ENCODE measurements around the gene OPCML.

Gene OPCML

DNA sequence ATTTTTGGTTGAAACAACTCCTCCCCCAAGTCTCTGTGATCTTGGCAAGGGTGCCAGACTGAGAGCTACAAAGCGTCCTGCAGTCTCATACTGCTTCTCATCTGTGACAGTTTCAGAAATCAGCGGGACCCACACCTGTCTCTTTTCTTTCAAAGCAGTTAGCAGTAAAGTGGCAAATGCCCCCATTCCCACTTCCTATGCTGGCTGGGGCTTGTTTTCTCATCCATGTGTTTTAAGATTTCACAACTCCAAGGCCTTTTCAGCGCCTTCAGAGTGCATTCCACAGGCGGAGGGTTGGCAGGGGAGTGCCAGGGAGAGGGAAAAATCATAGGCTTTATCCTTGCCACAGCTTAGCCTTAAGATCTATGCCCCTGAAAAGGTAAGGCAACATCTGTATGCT lies 493.5 kb downstream of the OPCML start:
- DNase-seq (ENCODE audit: low read depth in 2 of 2): no peak

DNA sequence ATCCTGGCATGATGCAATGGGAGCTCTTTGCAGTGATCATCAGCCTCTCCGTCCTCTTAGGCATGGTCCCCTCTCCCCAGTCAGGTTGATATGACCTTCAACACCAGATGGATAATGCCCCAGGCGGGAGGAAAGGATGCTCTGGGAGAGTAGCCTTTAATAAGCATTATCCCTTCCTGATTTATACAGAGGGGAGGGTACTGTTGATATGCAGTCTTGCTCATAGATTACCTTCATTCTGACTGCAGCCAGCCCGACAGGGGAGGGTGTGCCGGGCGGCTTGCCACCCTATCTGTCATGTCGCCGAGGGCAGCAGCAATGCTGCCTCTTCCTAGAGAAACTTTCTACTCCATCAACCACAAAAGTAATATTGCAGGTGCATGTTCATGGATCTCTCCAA lies 497.4 kb downstream of the OPCML start:
- no peak for DNase-seq (ENCODE audit: low read depth in 2 of 2)

DNA sequence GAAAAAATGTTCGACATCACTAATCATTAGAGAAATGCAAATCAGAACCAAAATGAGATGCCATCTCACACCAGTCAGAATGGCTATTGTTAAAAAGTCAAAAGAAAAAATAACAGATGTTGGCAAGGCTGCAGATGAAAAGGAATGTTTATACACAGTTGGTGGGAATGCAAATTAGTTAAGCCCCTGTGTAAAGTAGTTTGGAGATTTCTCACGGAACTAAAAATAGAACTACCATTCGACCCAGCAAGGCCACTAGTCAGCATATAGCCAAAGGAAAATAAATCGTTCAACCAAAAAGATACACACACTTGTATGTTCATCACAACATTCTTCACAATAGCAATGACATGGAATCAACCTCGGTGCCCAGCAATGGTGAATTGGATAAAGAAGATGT lies 503.2 kb downstream of the OPCML start:
- DNase-seq (ENCODE audit: low read depth in 2 of 2): no peak

DNA sequence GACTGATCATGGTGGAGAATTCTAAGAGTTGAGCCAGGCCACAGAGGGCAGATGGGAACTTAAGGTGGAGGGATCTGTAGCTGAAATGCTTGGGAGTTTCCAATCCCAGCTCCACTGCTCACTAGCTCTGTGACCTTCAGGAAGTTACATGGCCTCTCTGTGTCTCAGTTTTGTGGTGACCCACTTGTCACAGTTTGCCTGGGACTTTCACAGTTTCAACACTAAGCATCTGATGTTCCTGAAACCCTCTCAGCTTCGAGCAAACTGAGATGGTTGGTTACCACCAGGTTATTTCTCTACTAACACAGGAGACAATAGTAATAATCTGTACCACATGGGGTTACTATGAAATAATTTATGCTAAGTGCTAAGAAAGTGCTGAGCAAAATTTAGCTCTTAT lies 505.3 kb downstream of the OPCML start:
- DNase-seq (ENCODE audit: low read depth in 2 of 2): no peak

DNA sequence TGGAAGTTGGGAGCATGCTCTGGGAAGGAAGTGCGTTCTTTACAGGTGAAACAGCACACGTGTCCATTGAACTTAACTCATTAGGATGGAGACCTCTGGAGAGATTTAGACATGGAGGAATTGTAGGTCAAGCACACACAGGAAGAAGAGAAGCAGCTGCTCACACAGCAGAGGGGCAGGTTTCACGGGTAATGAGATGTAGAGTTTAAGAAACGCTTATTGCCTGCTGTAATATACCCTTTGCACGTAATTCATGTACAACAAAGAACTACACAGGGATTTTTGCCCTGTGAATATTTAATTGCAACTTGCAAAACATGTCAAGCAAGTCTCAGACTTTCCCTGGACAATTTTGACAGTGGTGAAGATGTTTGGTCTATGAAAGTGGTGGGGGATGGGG lies 508.0 kb downstream of the OPCML start:
- no peak for DNase-seq (ENCODE audit: low read depth in 2 of 2)

DNA sequence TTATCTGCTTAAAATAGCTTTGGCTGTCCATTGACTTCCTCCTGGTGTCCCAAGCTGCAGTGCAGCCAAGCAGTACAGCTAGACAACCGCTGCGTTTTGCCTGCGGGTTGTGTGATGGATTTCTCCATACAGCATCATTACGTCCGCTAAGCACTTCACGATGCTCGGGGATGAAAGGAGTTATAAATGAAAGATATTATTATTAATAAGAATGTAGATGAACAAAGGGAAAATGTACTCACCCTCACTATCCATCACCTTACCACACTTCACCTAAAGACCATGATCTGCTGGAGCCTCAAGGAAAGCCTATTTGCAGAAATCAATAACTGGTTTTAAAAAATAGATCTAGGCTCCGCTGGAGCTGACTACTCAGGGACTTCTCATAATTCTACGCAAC lies 509.1 kb downstream of the OPCML start:
- DNase-seq (ENCODE audit: low read depth in 2 of 2): no peak

DNA sequence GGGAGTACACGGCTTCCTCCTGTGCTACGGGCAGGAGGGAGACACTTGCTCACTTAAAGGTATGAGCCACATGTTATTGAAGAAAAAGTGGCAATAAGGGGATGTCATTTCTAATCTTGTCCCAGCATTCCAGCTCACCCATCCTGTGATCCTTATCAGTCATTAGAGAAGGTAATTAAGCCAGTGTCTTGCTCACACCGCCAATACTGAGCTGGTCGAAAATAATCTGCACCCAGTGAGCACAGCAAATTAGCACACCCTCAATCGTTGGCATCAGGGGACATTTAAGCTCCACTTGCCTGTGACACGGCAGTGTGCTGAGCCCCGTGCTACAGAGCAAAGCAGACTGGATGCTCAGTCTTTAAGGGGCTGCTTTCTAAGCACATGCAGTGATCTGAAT lies 510.7 kb downstream of the OPCML start:
- DNase-seq (ENCODE audit: low read depth in 2 of 2): no peak

DNA sequence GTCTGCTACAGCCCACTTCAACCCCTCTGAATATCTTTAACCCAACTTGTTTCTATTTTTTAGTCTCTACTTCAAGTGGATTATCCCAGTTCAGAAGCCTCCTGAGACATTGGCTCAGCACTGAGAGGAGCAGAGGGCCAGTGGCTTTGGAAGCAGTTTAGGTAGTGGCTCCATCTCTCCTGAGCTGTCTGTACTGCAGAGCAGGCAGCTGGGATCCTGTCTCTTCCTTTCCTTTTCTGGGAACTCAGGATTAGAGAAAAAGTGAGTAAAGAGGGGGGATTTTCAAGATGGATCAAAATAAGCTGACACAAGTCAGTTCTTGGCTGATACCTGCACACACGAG lies 512.0 kb downstream of the OPCML start:
- DNase-seq (ENCODE audit: low read depth in 2 of 2): no peak

DNA sequence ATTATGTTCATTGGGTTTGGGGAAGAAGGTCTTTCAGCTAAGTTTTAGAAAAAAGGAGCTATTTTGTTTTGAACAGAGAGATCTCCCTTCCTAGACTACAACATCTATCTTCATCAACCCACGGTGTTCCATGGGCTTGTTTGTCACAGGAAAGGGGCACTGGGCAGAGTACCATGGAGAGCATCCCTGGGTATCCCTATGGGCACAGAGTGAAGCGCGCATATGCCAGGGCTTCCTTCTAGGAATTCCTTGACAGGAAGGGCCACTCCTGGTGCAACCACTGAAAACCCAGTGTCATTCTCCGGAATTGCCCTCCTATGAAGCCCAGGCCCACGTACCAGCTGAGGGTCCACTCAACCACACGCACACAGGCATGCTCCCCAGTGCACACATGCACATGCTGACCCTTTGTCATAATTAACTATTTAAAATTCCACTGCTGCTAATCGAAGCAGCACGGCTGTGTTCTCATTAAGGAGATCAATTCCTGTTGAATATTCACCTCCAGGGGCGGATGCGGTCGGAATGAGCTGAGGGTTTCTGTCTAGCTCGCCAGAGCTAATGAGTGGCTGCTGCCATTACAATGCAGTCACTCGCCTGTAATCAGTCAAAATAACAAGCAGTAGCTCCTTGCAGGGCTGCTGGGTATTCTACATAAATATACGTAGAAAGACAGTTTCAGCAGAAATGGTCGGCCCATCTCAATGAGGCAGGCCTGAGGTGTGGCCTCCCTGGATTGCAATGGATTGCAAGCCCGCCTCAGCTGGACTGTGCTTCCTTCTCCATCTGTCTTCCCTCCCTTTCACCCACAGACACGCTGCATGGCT lies 512.5 kb downstream of the OPCML start:
- DNase-seq (ENCODE audit: low read depth in 2 of 2): no peak

DNA sequence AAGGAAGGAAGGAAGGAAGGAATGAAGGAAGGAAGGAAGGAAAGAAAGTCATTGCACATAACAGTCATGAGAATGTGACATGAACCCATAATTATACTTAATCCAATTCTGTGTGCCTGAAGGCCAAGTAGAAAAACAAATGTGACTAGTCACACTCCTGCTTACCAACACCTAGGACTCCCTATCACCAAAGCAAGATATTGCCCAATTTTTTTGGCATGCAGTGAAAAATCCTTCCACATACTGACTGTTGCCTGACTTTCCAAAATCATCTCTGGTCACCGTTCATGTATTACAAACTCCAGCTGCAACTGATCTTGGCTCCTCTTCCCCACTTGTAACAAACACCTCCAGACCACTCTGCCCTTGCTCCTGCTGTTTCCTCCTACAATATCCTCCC lies 516.8 kb downstream of the OPCML start:
- DNase-seq (ENCODE audit: low read depth in 2 of 2): no peak

DNA sequence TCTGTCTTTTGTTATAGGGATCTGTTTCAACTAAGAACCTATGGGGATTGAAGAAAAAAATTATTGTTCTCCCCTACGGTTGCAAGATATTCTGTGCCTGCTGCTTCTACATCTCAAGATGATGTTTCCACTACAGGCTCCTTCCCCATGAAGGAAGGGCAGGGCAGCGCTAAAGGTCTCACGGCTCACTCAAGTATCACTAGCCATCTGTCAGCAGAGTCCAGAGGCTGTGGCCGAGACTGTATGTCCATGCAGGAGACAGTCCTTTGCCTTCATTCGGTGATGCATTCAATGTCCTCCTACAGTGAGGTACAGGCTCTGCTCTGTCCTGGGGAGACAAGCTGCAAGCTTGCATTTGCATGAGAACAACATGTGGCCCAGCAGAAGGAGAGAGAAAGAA lies 518.0 kb downstream of the OPCML start:
- no peak for DNase-seq (ENCODE audit: low read depth in 2 of 2)

DNA sequence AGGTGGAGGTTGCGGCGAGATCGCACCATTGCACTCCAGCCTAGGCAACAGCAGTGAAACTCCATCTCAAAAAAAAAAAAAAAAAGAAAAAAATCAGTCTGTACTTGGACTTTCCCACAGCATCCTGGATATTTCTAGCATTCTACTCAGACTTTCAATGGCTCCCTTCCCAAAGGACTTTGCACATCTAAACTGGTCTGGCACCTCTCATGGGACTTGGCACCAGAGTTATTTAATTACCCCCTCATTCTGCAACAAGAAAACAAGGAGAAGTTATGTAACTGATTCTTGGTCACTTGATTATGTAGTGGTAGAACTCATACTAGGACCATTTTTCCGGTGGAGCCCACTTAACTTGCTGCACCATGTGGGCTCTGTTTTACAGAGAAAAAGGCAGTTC lies 519.5 kb downstream of the OPCML start:
- no peak for DNase-seq (ENCODE audit: low read depth in 2 of 2)

DNA sequence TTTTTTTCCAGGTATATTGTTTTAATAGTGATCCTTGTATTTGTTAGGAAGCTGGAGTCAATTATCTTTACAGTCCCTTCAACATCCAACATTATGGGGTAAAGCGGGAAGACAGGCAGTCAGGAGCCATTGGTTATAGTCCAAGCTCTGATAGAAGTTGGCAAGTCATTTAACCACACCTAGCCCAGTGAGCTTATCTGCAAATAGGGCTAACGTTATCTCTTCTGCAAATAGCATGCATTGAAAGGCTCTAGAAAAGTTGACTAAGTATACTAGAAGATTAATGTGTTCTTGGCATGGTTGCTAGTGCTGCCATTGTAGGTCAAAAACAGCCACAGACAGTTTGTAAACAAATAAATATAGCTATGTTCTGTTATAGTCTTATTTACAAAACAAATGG lies 520.7 kb downstream of the OPCML start:
- DNase-seq (ENCODE audit: low read depth in 2 of 2): no peak

DNA sequence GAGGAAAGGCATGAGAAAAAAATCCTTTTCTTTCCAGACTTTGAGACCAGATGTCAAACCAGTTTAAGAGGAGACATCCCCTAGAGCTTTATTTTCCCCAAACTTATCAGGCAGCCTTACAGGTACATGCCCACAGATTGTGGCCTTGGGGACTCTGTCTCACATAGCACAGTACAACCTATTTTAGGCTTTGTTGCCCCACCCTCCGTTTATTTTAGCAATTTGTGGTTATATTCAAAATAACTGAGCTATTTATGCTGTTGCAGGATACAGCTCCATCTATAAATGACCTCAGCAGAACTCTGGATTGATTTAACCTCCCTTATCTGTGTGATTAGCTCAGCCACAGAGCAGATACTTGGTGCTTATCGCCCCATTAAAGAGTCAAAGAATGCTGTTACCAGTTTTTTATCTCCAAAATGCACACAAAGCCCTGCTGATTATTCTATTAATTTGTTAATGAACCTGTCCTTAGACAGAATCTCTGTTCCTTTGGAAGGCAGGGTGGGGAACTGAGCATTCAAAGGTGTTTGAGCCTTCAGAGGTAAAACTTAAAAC lies 525.2 kb downstream of the OPCML start:
- no peak for DNase-seq (ENCODE audit: low read depth in 2 of 2)

DNA sequence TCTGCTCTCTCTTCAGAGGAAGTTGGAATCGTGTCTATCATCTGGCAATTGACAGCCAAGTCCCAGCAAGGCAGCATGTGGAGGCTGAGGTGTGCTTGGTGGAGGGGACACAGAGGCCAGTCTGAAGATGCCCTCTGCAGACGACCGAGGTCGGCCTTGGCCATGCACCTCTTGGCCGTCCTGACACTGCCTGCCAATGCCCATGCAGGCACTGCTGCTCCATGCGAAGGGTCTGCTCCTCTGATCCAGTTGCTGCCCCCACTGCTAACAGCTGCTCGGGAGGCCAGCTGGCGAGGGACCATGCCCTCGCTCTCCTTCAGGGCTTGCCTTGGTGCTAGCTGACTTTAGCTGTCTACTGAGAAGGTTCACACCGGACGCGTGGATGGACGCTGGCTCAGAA lies 527.9 kb downstream of the OPCML start:
- DNase-seq (ENCODE audit: low read depth in 2 of 2): no peak

DNA sequence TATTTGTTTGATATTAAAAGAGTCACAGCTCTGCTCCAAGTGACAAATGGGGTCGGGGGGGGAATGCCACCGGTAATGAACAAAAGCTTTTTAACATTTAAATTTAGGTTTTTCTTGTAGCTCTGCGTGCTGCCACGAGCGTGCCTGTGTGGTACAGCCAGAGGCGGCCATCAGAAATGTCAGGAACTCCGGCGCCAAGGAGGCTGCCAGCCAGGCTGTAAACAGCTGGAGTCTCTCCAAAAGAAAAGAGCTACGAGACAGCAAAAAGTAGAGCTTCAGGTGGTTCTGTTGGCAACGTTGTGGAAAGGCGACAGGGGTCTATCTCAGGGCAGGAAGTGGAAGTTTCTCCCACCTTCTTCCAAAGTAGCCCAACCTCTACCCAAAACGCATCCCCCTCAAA lies 532.8 kb downstream of the OPCML start:
- no peak for DNase-seq (ENCODE audit: low read depth in 2 of 2)

DNA sequence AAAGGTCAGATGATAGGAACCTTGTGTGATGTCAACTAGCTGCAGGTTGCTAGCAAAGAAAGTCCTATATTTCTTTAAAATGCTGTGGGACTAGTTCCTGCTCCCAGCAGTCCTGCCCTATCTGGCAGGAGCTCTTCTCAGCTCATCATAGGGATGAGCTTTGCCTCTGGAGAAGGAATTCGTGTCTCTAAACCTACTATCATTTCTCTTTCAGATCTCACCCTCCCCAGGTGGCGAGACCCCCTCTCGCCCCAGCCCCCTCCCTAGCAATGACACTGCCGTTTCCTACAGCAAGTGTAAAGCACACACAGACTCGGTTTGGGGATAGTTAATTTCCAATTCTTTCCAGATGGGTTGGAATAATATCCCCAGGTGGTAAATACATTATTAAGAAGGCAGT lies 533.3 kb downstream of the OPCML start:
- DNase-seq (ENCODE audit: low read depth in 2 of 2): no peak

DNA sequence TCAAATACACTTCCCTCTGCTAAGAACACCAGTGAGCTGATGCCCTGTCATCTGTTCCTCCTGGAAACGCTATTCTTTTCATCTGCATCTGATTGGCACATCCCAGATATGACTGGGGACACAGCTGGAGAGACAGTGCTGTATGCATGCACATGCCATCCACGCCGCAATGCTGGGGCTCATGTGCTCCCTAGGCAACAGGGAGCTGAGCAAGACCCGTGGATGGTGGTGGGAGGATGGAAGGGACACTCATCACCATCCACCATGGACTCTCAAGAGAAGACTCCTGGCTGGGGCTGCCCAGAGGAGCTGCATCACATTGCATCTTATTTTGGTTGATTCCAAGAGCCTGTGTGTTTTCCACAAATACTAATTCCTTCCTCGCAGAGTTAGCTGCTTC lies 534.9 kb downstream of the OPCML start:
- no peak for DNase-seq (ENCODE audit: low read depth in 2 of 2)

DNA sequence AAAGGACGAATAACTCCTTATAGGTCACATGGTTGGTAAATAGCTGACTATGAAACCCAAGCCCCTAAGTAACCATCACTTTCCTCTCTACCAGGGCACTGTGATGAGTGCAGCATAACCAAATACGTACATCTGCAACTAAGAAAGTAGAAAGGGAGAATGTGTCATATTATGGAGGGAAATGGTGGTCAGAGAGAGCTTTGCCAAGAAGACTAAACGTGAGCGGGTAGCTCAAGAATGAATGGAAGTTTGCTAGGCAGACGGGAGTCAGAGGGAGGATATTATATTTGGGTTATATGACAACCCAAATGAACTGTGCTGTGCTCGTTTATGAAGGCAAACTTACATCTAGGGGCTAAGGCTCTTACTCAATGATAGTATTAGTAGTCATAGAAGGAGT lies 537.3 kb downstream of the OPCML start:
- no peak for DNase-seq (ENCODE audit: low read depth in 2 of 2)

DNA sequence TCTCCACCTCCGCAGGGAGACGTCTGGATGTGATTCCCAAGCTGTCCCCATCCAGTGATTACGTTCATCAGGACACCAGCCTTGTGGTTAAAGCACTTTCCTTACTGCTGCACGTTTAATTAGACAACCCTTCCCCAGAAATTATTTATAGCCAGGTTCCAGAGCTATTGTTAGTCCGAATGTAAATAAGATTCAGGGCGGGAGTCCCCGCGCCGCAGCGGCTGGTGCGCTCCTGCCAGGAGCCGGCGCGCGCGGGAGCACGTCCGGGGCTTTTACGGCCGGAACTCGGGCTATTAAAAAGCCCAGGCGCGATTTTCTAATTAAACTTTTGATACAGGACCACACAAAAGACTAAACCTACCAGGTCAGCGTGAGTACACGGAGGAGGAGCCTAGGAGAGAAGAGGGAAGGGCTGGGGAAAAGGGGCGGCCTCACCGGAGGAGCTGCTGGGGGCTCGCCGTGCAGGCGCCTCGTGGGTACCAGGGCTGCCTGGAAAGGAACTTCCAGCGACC lies 538.3 kb downstream of the OPCML start:
- DNase-seq (ENCODE audit: low read depth in 2 of 2): no peak

DNA sequence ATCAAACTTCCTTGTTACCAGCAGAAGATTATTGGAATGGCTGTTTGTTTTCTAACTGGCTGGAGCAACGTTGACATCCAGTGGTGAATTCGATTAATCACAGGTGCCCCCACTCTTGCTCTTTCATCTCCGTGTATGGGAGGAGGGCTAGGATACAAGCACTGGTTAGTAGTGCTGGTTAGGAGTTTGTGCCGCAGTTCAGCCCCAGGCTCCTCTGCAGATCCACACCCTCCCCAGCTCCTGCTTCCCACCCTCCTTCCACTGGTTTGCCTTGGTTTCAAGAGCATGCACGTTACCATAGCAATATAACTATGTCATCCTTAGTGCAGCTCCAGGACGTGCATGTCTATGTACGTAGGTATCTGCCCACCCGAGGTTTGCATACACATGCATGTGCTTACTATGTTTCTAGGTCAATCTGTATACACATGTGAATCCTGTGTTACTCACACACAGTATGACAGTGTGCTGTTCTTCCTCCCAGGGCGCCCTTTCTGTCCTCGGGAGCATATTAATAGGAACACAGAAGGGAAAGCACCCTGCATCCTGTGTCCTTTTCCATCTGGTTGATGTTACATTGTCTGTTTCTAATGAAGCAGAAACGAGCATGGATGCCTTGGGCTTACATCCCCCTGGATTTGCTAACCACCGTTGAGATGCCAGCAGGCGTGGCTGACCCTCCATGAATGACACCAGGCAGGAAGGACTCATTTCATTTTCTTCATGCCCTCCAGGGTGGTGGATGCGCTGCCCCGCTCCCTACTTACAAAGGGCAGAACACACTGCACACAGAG lies 539.3 kb downstream of the OPCML start:
- DNase-seq (ENCODE audit: low read depth in 2 of 2): no peak

DNA sequence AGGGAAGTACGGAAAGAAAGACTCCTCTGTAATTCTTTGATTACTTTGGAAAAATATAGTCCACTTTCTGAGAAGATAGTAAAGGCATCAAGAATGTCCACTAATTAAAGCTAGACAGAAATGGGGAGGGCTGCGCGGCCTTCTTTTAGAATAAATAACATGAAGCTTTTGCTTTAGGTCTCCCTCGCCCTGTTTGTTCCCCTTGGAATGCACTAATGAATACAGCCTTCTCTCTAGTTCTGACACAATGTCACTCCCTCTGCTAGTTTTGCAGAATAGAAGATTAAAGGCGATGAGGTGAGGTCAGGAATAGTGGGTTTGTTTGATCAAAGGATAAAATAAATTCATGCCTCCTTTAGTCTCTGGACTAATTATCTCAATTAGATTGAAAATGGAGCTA lies 543.9 kb downstream of the OPCML start:
- no peak for DNase-seq (ENCODE audit: low read depth in 2 of 2)

DNA sequence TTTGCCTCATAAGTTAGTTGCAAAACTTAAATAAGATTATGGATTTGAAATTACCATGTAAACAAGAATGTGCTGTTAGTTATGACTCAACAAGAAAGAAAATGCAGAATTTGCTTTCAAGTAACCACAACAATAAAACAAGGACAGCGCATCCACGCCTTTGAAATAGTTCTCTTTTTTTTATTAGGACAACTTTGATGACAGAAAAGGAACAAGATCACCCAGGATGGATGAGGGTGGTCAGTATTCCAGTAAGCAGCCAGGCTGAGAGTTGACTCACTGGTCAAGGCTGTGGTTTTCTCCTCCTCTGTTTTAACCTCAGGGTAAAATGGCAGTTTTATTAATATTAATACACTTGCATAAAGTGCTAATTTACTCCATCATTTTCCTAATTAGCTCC lies 544.4 kb downstream of the OPCML start:
- DNase-seq (ENCODE audit: low read depth in 2 of 2): no peak
